SIG-M5 (cell line): Measurements from ENCODE around the gene IGF2BP3.

Experiments used
- DNase-seq: peaks from one replicate; lab custom pipeline; 2025; lab: John Stamatoyannopoulos, UW

Gene IGF2BP3

DNA sequence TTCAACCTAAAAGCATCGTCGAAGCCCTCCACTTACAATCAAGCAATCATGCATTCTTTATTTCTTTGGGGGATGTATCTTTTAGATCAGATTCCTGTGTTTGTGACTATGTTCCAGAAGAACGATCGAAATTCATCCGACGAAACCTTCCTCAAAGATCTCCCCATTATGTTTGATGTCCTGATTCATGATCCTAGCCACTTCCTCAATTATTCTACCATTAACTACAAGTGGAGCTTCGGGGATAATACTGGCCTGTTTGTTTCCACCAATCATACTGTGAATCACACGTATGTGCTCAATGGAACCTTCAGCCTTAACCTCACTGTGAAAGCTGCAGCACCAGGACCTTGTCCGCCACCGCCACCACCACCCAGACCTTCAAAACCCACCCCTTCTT lies 209.9 kb downstream of the IGF2BP3 start:
- DNase-seq, result no peak
